ENCODE data around the gene KIAA0753.
A peak's percentile ranks its signal among the peaks of the same experiment; 100 is the strongest.

Gene KIAA0753

GRCh38 chr17:6648181-6648580, 7.7 kb upstream of the KIAA0753 start:
- DNase-seq (ENCODE audit: low read depth, low spot score): no peak
- H3K27ac ChIP-seq: no peak overlapping the region

DNA sequence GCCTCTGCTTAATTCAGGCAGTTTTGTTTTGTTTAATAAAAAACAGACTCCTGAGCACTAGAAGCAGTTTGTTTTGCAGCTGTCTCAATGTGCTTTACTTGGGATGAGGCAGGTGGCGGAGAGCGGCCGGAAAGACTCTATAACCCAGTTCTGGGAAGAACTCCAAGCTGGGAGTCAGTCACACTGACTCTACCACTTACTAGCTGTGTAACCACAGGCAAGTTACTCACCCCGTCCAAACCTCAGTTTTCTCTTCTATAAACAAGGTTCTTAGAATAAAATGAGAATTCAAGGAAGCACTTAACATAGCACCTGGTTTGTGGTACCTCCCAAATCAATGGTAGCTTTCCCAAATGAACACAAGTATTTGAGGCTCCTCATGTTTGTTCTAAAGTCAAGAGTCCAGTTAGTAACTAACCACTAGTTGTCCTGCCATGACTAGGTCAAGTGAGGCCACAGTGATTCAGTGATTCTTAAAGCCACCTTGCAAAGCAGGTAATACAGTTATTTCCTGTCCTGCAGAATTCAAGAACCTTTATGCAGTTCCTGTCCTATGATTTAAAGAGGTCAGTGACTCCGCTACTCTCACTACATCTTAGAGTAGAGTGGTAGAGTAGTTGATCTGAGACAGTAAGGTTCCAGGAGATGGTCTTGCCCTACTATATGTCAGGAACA, 3.1 kb upstream of the KIAA0753 start:
- DNase-seq (ENCODE audit: low read depth, low spot score): peak; percentile 76
- H3K27ac ChIP-seq: peak overlapping the region; percentile 85

DNA sequence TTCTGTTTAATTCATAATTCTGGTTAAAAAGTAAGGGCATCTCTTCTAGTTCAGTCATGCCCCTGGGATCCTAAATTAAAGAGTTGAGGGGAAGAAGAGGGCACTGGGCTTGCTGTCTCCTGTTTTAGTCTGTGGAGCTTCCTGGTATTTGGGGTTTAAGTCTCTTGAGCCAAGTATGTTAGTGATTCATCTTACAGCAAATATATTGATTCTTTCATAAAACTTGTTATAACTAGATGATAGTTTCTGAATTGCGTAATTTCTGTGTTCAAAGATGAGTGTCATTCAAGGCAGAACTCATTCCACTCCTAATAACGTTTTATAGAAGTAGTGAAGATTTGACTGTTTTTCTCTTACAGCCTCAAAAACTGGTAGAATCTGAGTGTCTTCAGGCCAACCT, 2.1 kb upstream of the KIAA0753 start:
- DNase-seq (ENCODE audit: low read depth, low spot score): peak; percentile 78
- H3K27ac ChIP-seq: peak overlapping the region; percentile 85

GRCh38 chr17:6641247-6641863, 844 bp upstream of the KIAA0753 start:
- H3K27ac ChIP-seq: peak overlapping the region; percentile 85
- no peak for DNase-seq (ENCODE audit: low read depth, low spot score)

GRCh38 chr17:6639586-6640535, 650 bp downstream of the KIAA0753 start:
- H3K27ac ChIP-seq: peak overlapping the region; percentile 85
- DNase-seq (ENCODE audit: low read depth, low spot score): no peak

DNA sequence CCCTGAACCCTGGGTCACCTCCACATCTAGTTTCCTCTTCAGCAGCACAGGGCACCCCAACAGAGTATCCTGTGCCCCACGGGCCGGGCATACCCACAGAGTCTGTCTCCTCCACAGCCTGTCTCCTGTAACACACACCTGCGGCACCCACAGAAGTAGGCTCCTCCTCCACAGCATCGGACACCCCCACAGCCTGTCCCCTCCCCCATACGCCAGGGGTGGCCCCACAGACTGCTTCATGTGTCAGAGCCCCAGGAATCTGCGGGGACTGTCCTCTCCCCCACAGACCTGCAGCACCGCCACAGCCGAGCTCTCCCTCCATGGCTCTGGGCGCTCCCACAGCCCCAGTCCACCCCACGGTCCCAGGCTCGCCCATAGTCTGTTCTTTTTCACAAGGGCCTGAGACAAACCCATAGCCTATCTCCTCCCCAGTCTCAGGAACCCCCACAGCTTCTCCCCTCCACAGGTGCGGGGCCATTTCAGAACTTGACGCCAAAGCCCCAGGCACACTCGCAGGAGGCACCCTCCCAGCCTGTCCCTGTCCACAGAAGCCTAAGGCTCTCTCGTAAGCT, 1.4 kb downstream of the KIAA0753 start:
- peak overlapping the region; percentile 85 for H3K27ac ChIP-seq
- no peak for DNase-seq (ENCODE audit: low read depth, low spot score)

DNA sequence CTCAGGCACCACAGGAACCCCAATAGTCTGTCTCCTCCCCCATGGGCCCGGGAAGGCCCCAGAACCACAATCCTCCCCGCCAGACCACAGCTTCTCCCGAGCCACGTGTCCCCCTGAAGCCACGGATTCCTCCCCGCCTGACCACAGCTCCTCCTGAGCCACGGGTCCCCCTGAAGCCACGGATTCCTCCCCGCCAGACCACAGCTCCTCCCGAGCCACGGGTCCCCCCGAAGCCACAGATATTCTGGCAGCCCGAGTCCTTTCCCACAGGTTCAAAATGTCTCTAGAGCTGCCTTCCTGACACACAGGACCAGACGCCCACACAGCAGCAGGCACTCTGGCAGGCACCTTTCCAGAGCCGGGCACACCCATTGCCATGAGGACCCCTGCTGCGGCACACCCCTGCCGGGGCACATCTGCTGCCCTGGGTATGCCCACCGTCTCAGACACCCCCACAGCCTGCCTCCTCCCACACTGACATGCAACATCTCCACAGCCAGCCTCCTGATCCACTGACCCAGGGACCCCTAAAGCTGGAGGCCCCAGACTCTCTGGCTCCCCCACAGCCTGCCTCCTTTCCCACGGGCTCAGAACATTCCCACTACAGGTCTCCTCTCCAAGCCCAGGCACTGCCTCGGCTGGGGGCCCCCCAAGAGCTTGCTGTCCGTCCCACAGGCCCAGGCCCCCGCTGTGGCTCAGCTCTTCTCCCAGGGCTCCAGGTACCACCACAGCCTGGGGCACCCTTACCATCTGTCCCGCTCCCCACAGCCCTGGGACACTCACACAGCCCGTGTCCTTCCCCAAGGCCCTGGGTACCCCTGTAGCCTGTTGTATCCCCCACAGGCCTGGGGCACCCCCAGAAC, 2.2 kb downstream of the KIAA0753 start:
- H3K27ac ChIP-seq: no peak overlapping the region
- DNase-seq (ENCODE audit: low read depth, low spot score): no peak

- no peak overlapping the region for H3K27ac ChIP-seq
Measured at GRCh38 chr17:6637458-6637840, 3.1 kb downstream of the KIAA0753 start.

DNA sequence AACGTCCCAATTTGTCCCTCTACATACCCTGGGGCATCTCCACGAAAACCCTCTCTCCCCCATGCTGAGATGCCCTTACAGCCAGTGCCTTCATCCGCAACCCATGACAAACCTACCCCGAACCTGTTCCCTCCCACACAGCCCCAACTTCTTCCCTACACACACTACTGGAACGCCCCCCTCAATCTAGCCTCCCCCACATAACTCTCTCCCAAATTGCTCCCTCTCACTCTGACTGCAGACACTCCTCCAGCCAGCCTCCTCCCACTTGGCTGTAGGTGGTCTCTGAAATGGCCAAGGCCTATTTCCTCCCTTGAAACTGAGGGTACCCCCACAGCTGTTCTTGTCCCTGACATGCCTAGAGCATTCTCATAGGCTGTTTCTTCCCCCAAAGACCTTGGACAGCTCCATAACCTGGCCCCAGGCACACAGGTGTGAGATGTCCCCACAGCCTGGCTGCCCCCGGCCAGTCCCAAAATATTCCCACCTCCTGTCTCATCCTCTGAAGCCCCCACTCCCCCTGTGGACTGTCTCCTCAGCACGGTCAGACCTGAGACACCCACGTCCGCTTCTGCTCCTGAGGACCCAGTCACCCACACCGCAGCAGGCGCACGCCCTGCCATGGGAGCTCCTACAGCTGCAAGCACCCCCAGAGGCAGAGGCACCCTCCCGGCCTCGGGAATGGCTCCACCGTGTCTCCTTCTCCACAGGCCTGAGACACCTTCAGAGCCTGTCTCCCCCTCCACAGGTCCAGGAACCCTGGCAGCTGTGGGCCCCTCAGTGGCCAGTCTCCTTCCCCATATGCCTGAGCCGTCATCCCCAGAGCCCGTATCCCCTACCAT, 3.7 kb downstream of the KIAA0753 start:
- no peak overlapping the region for H3K27ac ChIP-seq
- no peak for DNase-seq (ENCODE audit: low read depth, low spot score)

More at GRCh38 chr17:6637458-6637840, 3.1 kb downstream of the KIAA0753 start:
- no peak for DNase-seq (ENCODE audit: low read depth, low spot score)

GRCh38 chr17:6636105-6636504, 4.4 kb downstream of the KIAA0753 start:
- no peak overlapping the region for H3K27ac ChIP-seq
- DNase-seq (ENCODE audit: low read depth, low spot score): no peak

- no peak overlapping the region for H3K27ac ChIP-seq
- no peak for DNase-seq (ENCODE audit: low read depth, low spot score)
Measured at GRCh38 chr17:6633263-6633662, 7.2 kb downstream of the KIAA0753 start.

DNA sequence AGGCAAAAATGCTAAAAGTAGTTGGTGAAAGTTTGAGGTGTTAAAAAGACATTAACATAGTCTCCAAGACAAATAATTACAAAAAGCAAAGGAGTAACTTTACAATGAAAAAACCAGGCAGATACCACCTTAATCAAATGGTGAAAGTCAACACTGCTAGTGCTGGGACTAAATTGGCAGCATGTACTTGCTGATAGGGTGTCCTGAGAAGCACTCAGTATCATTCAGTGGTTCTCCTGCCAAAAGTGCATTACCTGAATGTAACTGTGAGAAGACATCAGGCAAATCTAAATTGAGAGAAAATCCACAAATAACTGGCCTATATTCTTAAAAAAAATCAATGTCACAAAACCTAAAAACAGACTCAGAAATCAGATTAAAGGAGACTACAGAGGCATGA, 8.0 kb downstream of the KIAA0753 start:
- no peak for DNase-seq (ENCODE audit: low read depth, low spot score)
- H3K27ac ChIP-seq: no peak overlapping the region

DNA sequence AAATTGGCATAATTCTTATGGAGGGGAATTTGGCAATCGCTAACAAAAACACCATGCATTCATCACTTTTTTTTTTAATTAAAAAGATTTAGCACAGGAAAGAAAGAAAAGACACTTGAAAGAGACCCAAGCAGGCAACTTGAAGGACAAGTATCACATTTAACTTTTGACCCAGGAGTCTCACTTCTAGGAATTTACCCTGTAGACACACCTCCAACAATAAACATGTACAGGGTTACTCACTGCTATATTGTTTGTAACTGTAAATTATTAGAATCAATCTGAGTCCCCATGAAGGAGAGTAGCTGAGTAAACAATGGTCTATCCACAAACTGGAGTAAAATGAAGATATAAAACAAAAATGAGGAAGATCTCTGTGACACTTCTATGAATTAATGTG, 10.1 kb downstream of the KIAA0753 start:
- no peak for DNase-seq (ENCODE audit: low read depth, low spot score)
- H3K27ac ChIP-seq: no peak overlapping the region

DNA sequence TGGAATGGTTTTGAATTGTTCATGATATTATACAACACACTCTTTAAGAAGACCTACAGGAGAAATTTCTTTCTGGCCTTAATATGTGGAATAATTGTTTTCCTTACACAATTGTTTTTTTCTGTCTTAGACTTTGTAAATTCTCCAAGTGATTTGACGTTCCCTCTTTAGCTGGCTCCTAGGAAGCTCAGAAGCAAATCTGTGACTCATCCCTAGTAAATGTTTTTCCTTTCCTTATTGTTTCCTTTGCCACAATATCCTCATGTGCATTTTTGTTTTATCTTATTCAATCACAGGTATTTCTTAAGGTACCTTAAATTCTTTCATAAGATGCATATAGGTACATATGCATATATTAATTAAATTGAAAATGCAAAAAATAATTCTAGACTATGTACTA, 13.5 kb downstream of the KIAA0753 start:
- H3K27ac ChIP-seq: no peak overlapping the region
- no peak for DNase-seq (ENCODE audit: low read depth, low spot score)

- DNase-seq (ENCODE audit: low read depth, low spot score): no peak
Measured at GRCh38 chr17:6626616-6627015, 13.9 kb downstream of the KIAA0753 start.

GRCh38 chr17:6623941-6624340, 16.6 kb downstream of the KIAA0753 start:
- DNase-seq (ENCODE audit: low read depth, low spot score): no peak

More at GRCh38 chr17:6626616-6627015, 13.9 kb downstream of the KIAA0753 start:
- no peak overlapping the region for H3K27ac ChIP-seq

DNA sequence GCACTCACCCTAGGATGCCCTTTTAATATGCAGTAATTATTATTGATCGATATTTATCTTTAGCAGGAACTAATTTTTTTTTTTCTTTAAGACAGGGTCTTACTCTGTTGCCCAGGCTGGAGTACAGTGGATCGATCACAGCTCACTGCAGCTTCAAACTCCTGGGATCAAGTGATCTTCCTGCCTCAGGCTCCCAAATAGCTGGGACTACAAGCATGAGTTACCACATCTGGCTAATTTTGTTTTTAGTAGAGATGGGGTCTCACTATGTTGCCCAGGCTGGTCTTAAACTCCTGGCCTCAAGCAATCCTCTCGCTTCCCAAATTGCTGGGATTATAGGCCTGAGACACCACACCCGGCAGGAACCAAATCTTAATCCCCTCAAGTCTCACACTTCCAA, 29.3 kb downstream of the KIAA0753 start:
- H3K27ac ChIP-seq: no peak overlapping the region
- no peak for DNase-seq (ENCODE audit: low read depth, low spot score)

More at GRCh38 chr17:6623941-6624340, 16.6 kb downstream of the KIAA0753 start:
- H3K27ac ChIP-seq: no peak overlapping the region

GRCh38 chr17:6610011-6610410, 30.5 kb downstream of the KIAA0753 start:
- H3K27ac ChIP-seq: no peak overlapping the region
- no peak for DNase-seq (ENCODE audit: low read depth, low spot score)

- H3K27ac ChIP-seq: peak overlapping the region; percentile 12
- DNase-seq (ENCODE audit: low read depth, low spot score): no peak
Measured at GRCh38 chr17:6608321-6608720, 32.2 kb downstream of the KIAA0753 start.

Data from epithelial cell of prostate (primary cell).